ENCODE data around the gene RASA3. TPM values are rescaled to one million over a fixed set of nuclear protein-coding genes. Genes with fewer than 3 reads are reported as not detected.

RASA3 gene
- total RNA-seq, 1 experiment from 2014 or later: 10.0 TPM

DNA sequence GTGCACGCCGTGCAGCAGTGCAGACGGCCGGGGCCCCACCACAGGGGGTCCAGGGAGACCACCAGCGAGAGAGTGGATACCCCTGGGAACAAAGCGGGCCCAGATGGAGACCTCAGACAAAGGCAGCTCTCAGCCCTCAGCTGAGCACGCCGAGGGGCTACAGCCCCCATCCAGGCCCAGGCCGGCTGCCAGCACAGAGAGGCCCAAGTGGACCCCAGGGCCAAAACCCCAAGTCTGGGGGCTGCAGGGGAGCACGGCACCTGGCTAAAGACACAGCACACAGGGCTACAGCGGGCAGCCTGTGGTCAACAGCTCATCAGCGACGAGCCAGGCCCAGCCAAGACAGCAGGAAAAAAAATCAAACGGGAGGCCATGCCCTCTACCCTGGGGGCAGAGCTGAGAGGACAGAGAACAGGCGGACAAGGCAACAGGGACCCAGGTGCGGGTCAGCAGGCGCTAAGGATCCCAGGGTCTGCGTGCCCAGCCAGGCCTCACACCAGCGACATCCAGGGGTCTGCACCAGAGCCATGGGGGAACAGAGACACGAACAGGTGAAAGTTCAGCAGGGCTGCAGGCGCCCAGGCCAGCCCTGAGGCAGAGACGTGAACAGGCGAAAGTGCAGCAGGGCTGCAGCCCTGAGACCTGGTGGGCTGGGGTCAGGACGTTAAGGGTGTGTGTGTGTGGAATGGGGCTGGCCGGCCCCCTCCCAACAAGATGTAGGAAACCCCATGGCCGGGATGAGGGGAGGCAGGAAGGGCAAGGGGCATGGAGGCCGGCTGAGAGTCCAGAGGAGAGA lies 34.3 kb downstream of the RASA3 start:
- intact Hi-C loops (cut with micrococcal nuclease; ENCODE audit: unreplicated experiment): no loop called here
- peaks cover 15% of the 10 kb centered on the region; the same call in 1 of the 2 replicates for H3F3A ChIP-seq (ENCODE audit: insufficient read depth, low read depth)
- H3K4me2 ChIP-seq: no peak overlapping the region
- ChIA-PET CTCF (no interaction called here), POLR2A (ENCODE audit: unreplicated experiment) (no interaction called here)
- H3K36me3 ChIP-seq (ENCODE audit: low read depth): no peaks in the 10 kb centered on the region
- BruUV-seq (replicated peaks): no TSS peak
- H3K4me3 ChIP-seq: no peak overlapping the region
- TF ChIP-seq, protein P1, sequence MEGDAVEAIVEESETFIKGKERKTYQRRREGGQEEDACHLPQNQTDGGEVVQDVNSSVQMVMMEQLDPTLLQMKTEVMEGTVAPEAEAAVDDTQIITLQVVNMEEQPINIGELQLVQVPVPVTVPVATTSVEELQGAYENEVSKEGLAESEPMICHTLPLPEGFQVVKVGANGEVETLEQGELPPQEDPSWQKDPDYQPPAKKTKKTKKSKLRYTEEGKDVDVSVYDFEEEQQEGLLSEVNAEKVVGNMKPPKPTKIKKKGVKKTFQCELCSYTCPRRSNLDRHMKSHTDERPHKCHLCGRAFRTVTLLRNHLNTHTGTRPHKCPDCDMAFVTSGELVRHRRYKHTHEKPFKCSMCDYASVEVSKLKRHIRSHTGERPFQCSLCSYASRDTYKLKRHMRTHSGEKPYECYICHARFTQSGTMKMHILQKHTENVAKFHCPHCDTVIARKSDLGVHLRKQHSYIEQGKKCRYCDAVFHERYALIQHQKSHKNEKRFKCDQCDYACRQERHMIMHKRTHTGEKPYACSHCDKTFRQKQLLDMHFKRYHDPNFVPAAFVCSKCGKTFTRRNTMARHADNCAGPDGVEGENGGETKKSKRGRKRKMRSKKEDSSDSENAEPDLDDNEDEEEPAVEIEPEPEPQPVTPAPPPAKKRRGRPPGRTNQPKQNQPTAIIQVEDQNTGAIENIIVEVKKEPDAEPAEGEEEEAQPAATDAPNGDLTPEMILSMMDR (conservative IDR thresholded peaks at IDR 0.05): no peak
- no peak overlapping the region for H3K27ac ChIP-seq
- H3K9me3 ChIP-seq (ENCODE audit: insufficient read depth, low read depth): 0 out of 2 replicates have a peak, but pooled peaks cover 7% of the 10 kb centered on the region
- H3K27me3 ChIP-seq (ENCODE audit: insufficient read depth, low read depth): no peaks in the 10 kb centered on the region
- H3K4me1 ChIP-seq (replicated peaks; ENCODE audit: insufficient read depth): no peaks in the 10 kb centered on the region
- no peak for DNase-seq
- no peaks in the 10 kb centered on the region for H4K20me1 ChIP-seq (ENCODE audit: insufficient read depth)
- no peaks in the 10 kb centered on the region for H3K9me2 ChIP-seq (ENCODE audit: insufficient read depth)
- H2AFZ ChIP-seq: no peak overlapping the region
- no peaks in the 10 kb centered on the region for H3K79me2 ChIP-seq (ENCODE audit: low read depth)

DNA sequence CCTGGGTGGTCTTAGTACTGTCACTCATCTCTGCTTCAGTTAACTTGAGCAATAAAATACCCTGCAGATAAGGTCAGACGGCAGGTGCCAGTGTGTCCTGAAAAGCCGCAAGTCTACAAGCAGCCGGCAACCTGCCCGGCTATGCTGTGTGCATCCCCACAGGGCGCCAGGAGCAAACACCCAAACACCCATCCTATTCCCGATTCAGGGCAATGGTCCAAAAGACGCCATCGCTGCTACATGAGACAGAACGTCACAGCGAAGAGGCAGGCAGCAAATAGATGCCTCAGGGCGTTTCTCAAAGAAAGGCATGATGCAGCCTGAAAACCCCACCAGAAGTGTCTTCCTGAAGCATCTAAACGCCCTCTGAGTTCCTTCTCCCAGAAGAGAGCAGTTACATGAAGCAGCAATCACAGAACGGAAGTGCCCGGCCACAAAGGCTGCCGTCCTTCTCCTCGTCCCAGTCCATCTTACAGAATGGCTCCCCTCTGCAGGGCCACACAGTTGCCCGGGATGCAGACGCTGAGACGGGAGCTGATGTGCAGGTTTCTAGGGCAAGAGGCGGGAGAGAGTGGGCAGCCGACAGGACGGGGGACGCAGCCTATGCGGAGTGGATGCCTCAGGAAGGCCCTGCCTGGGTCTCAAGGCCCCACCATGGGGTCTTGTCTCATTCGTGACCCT lies 35.1 kb downstream of the RASA3 start:
- no peak for DNase-seq
- ChIA-PET CTCF (no interaction called here), POLR2A (ENCODE audit: unreplicated experiment) (no interaction called here)

DNA sequence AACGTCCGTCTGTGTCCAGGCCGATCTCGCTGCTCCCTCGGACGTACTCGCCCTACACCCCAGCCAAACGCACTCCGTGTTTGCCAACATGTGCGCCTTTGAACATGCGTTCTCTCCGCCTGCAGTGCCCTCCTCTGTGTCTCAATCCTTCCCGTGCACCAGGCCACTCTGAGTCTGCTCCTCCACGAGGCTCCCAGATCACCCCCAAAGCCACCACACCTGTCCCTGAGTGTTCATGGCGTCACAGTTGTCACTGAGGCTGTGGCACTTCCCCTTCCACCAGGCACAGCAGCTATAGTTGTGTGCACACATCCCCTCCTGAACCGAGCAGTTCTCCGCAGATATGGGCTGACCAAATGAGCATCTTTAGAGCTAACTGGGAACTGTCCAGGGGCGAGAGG lies 35.6 kb downstream of the RASA3 start:
- Histone ChIP-seq H3K4me1 (replicated peaks; ENCODE audit: insufficient read depth) (no peaks in the 10 kb centered on the region), H3K9me3 (ENCODE audit: insufficient read depth, low read depth) (0 out of 2 replicates have a peak, but pooled peaks cover 10% of the 10 kb centered on the region), H2AFZ (no peak overlapping the region), H3K27me3 (ENCODE audit: insufficient read depth, low read depth) (no peaks in the 10 kb centered on the region), H3K4me3 (no peak overlapping the region), H3K36me3 (ENCODE audit: low read depth) (no peaks in the 10 kb centered on the region), H3K4me2 (no peak overlapping the region), H4K20me1 (ENCODE audit: insufficient read depth) (no peaks in the 10 kb centered on the region), H3K9me2 (ENCODE audit: insufficient read depth) (no peaks in the 10 kb centered on the region), H3K79me2 (ENCODE audit: low read depth) (no peaks in the 10 kb centered on the region), H3K27ac (no peak overlapping the region), H3F3A (ENCODE audit: insufficient read depth, low read depth) (peaks cover 15% of the 10 kb centered on the region; the same call in 1 of the 2 replicates)
- no peak for TF ChIP-seq EZH2 (IDR thresholded peaks at IDR 0.05; ENCODE audit: low read depth)
- TF ChIP-seq, protein P1 (conservative IDR thresholded peaks at IDR 0.05): no peak
- POLR2A ChIA-PET (ENCODE audit: unreplicated experiment): interaction anchor here (0.7 kb wide), 1 partner anchor 137 kb away, joined by 4 read pairs; no protein-coding TSS in a partner anchor
- intact Hi-C loops (cut with micrococcal nuclease; ENCODE audit: unreplicated experiment): no loop called here
- BruUV-seq (replicated peaks): no TSS peak
- DNase-seq: no peak
- CTCF ChIA-PET: no interaction called here

More for the DNA sequence above, 35.1 kb downstream of the RASA3 start:
- intact Hi-C loops (cut with micrococcal nuclease; ENCODE audit: unreplicated experiment): no loop called here
- BruUV-seq (replicated peaks): no TSS peak
- no peaks in the 10 kb centered on the region for H3K4me1 ChIP-seq (replicated peaks; ENCODE audit: insufficient read depth)
- no peaks in the 10 kb centered on the region for H3K9me2 ChIP-seq (ENCODE audit: insufficient read depth)
- no peak overlapping the region for H3K4me3 ChIP-seq
- H3F3A ChIP-seq (ENCODE audit: insufficient read depth, low read depth): peaks cover 15% of the 10 kb centered on the region; the same call in 1 of the 2 replicates
- no peaks in the 10 kb centered on the region for H4K20me1 ChIP-seq (ENCODE audit: insufficient read depth)
- H3K9me3 ChIP-seq (ENCODE audit: insufficient read depth, low read depth): 0 out of 2 replicates have a peak, but pooled peaks cover 7% of the 10 kb centered on the region
- H2AFZ ChIP-seq: no peak overlapping the region
- no peaks in the 10 kb centered on the region for H3K36me3 ChIP-seq (ENCODE audit: low read depth)
- H3K27ac ChIP-seq: no peak overlapping the region
- no peaks in the 10 kb centered on the region for H3K79me2 ChIP-seq (ENCODE audit: low read depth)
- H3K27me3 ChIP-seq (ENCODE audit: insufficient read depth, low read depth): no peaks in the 10 kb centered on the region
- no peak for TF ChIP-seq EZH2 (IDR thresholded peaks at IDR 0.05; ENCODE audit: low read depth)
- TF ChIP-seq, protein P1 (conservative IDR thresholded peaks at IDR 0.05): no peak
- H3K4me2 ChIP-seq: no peak overlapping the region
